ENCODE data around the gene OSBPL10.

GRCh38 chr3:31661286-31661685 is 319.8 kb downstream of the OSBPL10 start:
- no peak for TF ChIP-seq CTCF (IDR thresholded peaks at IDR 0.05)
- no peak for TF ChIP-seq POLR2A (IDR thresholded peaks at IDR 0.05)
